ENCODE measurements around the gene PSTK.

- no peak for TF ChIP-seq CTCF (IDR thresholded peaks at IDR 0.05)
- TF ChIP-seq POLR2A (IDR thresholded peaks at IDR 0.05): no peak
Observed at GRCh38 chr10:122990278-122990677, 10.1 kb downstream of the PSTK start.
